HepG2 (cell line): ENCODE results near the gene ZBTB1. TPM values are rescaled to one million over a fixed set of nuclear protein-coding genes. Genes with fewer than 3 reads are reported as not detected.

Experiments
- CC2D1A ChIP-seq: sonication (generic); formaldehyde crosslinking; IDR thresholded peaks from 2 replicates; pipeline ENCODE4 v1.8.1; 2023; ENCODE audit warnings: mild to moderate bottlenecking, missing genetic modification reagents
- CEBPB ChIP-seq: IDR thresholded peaks from 2 replicates; pipeline ENCODE4 v1.6.1; 2011; ENCODE audit warnings: low read depth, low read length, improper control_type of control experiment, borderline replicate concordance
- GFI1 ChIP-seq: sonication (generic); formaldehyde crosslinking; IDR thresholded peaks from 2 replicates; pipeline ENCODE4 v1.5.0; 2020; ENCODE audit warnings: missing genetic modification reagents, mild to moderate bottlenecking, borderline replicate concordance
- HMG20B ChIP-seq: conservative IDR thresholded peaks from 2 replicates; pipeline ENCODE4 v1.6.1; 2016; ENCODE audit warnings: missing genetic modification reagents, missing compliant biosample characterization
- MAFF ChIP-seq: IDR thresholded peaks from 2 replicates; pipeline ENCODE4 v1.6.1; 2011; ENCODE audit warnings: low read depth, low read length, improper control_type of control experiment
- MEIS1 ChIP-seq: sonication (generic); formaldehyde crosslinking; IDR thresholded peaks from 2 replicates; pipeline ENCODE4 v1.9.0; 2021; ENCODE audit warnings: mild to moderate bottlenecking, missing genetic modification reagents, moderate library complexity, borderline replicate concordance
- MTF2 ChIP-seq: sonication (generic); formaldehyde crosslinking; IDR thresholded peaks from 2 replicates; pipeline ENCODE4 v1.5.0; 2020; ENCODE audit warnings: missing genetic modification reagents, borderline replicate concordance
- PAXIP1 ChIP-seq: sonication (generic); formaldehyde crosslinking; conservative IDR thresholded peaks from 2 replicates; pipeline ENCODE4 v1.4.0; 2020; ENCODE audit warnings: mild to moderate bottlenecking, missing genetic modification reagents, moderate library complexity
- PHF21A ChIP-seq: sonication (generic); formaldehyde crosslinking; IDR thresholded peaks from 2 replicates; pipeline ENCODE4 v1.5.0; 2020; ENCODE audit warnings: mild to moderate bottlenecking, missing genetic modification reagents
- PRDM4 ChIP-seq: sonication (generic); formaldehyde crosslinking; IDR thresholded peaks from 2 replicates; pipeline ENCODE4 v1.9.0; 2021; ENCODE audit warnings: missing genetic modification reagents, borderline replicate concordance
- RARA ChIP-seq: IDR thresholded peaks from 2 replicates; pipeline ENCODE4 v1.6.1; 2016; ENCODE audit warnings: missing genetic modification reagents, missing compliant biosample characterization
- TAF1 ChIP-seq: sonication (generic); formaldehyde crosslinking; IDR thresholded peaks from 2 replicates; pipeline ENCODE4 v1.4.0; 2020; ENCODE audit warnings: missing genetic modification reagents
- TCF7 ChIP-seq: sonication (generic); IDR thresholded peaks from 2 replicates; pipeline ENCODE4 v1.6.1; 2016; ENCODE audit warnings: antibody characterized with exemption, low read depth
- TEAD3 ChIP-seq: optimal IDR thresholded peaks from 2 replicates; pipeline ENCODE3; 2016; ENCODE audit warnings: borderline replicate concordance
- TEF ChIP-seq: sonication (generic); formaldehyde crosslinking; IDR thresholded peaks from 2 replicates; pipeline ENCODE4 v1.5.0; 2020; ENCODE audit warnings: missing genetic modification reagents
- ZGPAT ChIP-seq: IDR thresholded peaks from 2 replicates; pipeline ENCODE4 v1.6.1; 2016; ENCODE audit warnings: mild to moderate bottlenecking
- ZNF234 ChIP-seq: sonication (generic); formaldehyde crosslinking; conservative IDR thresholded peaks from 2 replicates; pipeline ENCODE4 v1.5.1; 2020; ENCODE audit warnings: mild to moderate bottlenecking, missing genetic modification reagents
- ZNF414 ChIP-seq: sonication (generic); formaldehyde crosslinking; IDR thresholded peaks from 2 replicates; pipeline ENCODE4 v1.5.0; 2020; ENCODE audit warnings: missing genetic modification reagents
- ZNF605 ChIP-seq: sonication (generic); formaldehyde crosslinking; IDR thresholded peaks from 2 replicates; pipeline ENCODE4 v1.8.0; 2022; ENCODE audit warnings: mild to moderate bottlenecking, missing genetic modification reagents
- polyA plus RNA-seq, 8 experiments: library from polyadenylated mRNA; depleted of rRNA in 3 of 8; stranded (reverse) in 7 of 8; unstranded in 1 of 8; fragments of >200 nt; fragmentation: Illumina TruSeq in 4 of 8; extraction: Trizol in 4 of 8; gene quantifications; 2 replicates each; pipeline versions ENCODE4 v1.2.1 to v1.2.3, GENCODE V29; 2011 to 2016; ENCODE audit warnings: low read depth in 4 of 8, missing spikeins in 1 of 8, mixed read lengths in 1 of 8; ENCODE audit not compliant: insufficient read depth in 1 of 8
- total RNA-seq, 5 experiments: library from RNA; depleted of rRNA; stranded (reverse); fragments of >200 nt; fragmentation: Illumina TruSeq; extraction: Trizol; gene quantifications; 2 replicates each; pipeline ENCODE4 v1.2.3, GENCODE V29; 2016; ENCODE audit warnings: low read depth in 1 of 5

The ZBTB1 gene
- total and polyA plus RNA-seq, 2 of the 13 experiments (the other 11 are each of a cell fraction or from before 2014, with no cell fraction given) = 18.8 to 22.6 TPM

GRCh38 chr14:64501411-64502171 lies 3.0 kb upstream of the ZBTB1 start (continued):
- TF ChIP-seq PAXIP1 = peak; percentile 35; the same call in 1 of the 2 replicates
- TF ChIP-seq PRDM4 (CRISPR knock-in tag) = no peak
- no peak for TF ChIP-seq TCF7
- TF ChIP-seq TAF1 (CRISPR knock-in tag) = 0 out of 2 replicates have a peak, but pooled peaks have one; percentile 26
- peak; percentile 57 for TF ChIP-seq TEAD3 (CRISPR knock-in tag)
- peak; percentile 94 for TF ChIP-seq TEF (CRISPR knock-in tag)
- peak; percentile 85 for TF ChIP-seq CEBPB
- TF ChIP-seq HMG20B (CRISPR knock-in tag) = peak; percentile 71; the same call in 1 of the 2 replicates
- TF ChIP-seq ZNF605 (CRISPR knock-in tag) = no peak
- TF ChIP-seq CC2D1A (CRISPR knock-in tag) = no peak
- peak; percentile 41; the same call in 1 of the 2 replicates for TF ChIP-seq ZGPAT (CRISPR knock-in tag)
- TF ChIP-seq ZNF234 = no peak
- TF ChIP-seq GFI1 (CRISPR knock-in tag) = peak; percentile 96
- no peak for TF ChIP-seq MEIS1
- TF ChIP-seq MTF2 (CRISPR knock-in tag) = no peak
- TF ChIP-seq PHF21A (CRISPR knock-in tag) = peak; percentile 90
- TF ChIP-seq MAFF = no peak
- no peak for TF ChIP-seq ZNF414
- peak; percentile 17; the same call in 1 of the 2 replicates for TF ChIP-seq RARA
